ENCODE measurements around the gene PCK1.

PCK1 gene

DNA sequence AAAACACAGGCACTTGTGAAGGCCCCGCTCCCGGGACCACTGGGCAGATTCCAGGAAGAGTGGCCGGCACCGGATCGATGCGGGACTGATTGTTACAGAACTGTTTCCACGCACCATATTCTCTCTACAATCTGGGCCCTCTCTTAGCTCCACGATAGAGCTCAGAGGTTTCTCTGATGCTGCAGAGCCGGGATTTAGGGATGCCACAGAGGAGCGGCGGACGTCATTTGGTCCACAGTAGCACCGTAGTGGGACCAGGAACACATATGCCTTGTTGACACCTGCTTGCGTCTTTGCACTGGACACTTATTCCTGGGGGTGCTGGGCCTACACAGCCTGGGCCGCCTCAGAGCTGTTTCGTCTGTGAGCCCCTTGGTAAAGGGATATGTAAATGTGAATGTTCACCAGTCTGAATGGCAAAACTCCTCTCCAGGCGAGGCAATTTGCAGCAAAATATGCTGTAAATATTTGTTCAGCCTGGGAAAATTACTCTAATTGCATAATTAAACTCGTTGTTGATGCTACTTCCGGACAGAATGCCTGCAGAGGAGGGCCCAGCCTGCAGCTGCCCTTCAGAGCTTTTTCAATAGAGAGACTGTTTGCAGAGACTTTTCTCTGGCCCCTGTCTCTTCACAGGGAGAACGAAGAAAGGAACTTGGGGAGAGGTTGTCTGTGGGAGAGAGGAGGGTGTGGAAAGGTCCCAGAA lies 9.4 kb downstream of the PCK1 start:
- H3K4me1 ChIP-seq (ENCODE audit: control insufficient read depth, insufficient read depth, low read length, poor library complexity, severe bottlenecking) = no peaks in the 10 kb centered on the region
- no peak overlapping the region for H3K4me3 ChIP-seq (ENCODE audit: extremely low read depth, insufficient read depth, low read length, poor library complexity, severe bottlenecking)
- H3K27ac ChIP-seq (ENCODE audit: low read depth, low read length, severe bottlenecking) = no peak overlapping the region
- H3K9me3 ChIP-seq (ENCODE audit: control insufficient read depth, low read length) = no peaks in the 10 kb centered on the region
- 79 to 85% methylated on average over 18 to 19 of the region's 20 CpGs for WGBS, 2 experiments (ENCODE audit: insufficient coverage in 2 of 2)
- no peaks in the 10 kb centered on the region for H3K36me3 ChIP-seq (ENCODE audit: control insufficient read depth, insufficient read depth, low read length)

DNA sequence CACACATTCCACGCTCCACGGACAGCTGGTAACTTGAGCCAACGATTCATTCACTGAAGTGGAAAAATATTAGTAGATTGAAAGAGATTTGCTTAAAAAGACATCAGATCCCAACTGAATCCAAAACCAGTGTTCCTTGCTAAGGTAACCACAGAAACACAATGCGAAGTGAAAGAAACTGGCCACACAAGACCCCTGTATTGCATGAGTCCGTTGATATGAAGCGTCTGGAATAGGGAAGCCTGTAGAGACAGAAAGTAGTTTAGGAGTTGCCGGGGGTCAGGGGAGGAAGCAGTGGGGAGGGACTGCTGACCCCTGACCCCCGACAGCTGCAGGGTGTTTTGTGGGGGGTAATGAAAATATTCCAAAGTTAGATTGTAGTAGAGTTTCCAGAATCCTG lies 10.0 kb downstream of the PCK1 start:
- WGBS, 2 experiments (ENCODE audit: insufficient coverage in 2 of 2) = 94 to 96% methylated on average over 5 of the region's 8 CpGs

DNA sequence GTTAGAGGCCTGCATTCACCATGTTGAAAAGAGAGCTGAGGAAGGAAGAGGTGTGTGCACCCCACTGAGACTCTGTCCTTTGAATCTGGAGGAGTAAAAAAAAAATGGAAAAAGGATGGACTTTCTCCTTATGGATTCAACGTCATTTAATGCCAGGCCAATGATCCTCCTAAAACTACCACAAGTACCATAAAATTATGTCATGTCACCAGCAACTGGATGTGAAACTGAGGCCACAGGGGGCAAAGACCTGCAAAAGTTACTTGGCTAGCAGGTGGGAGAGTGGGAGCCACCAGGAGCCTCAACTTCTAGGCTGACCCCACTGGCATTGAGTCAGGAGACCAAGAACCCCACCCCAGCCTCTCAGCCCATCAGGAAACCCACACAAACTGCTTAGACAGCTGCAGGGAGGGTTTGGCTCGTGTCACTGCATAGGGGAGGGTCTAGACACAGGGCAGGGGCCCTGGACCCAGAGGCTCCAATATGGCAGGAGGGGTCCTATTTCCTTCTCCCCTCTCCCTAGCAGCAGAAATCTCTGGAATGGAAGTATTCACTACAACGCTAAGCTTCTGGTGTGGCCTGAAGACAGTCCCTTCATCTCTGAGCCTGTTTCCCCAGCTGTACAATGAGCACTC lies 11.0 kb downstream of the PCK1 start:
- Histone ChIP-seq H3K4me3 (ENCODE audit: extremely low read depth, insufficient read depth, low read length, poor library complexity, severe bottlenecking) (no peak overlapping the region), H3K9me3 (ENCODE audit: control insufficient read depth, low read length) (no peaks in the 10 kb centered on the region), H3K4me1 (ENCODE audit: control insufficient read depth, insufficient read depth, low read length, poor library complexity, severe bottlenecking) (no peaks in the 10 kb centered on the region), H3K27ac (ENCODE audit: low read depth, low read length, severe bottlenecking) (no peak overlapping the region), H3K36me3 (ENCODE audit: control insufficient read depth, insufficient read depth, low read length) (no peaks in the 10 kb centered on the region)
- 86 to 96% methylated on average over 2 of the region's 3 CpGs for whole genome bisulfite sequencing, 2 experiments (ENCODE audit: insufficient coverage in 2 of 2)

More for the DNA sequence above, 10.0 kb downstream of the PCK1 start:
- Histone ChIP-seq H3K9me3 (ENCODE audit: control insufficient read depth, low read length) (no peaks in the 10 kb centered on the region), H3K27ac (ENCODE audit: low read depth, low read length, severe bottlenecking) (no peak overlapping the region), H3K4me1 (ENCODE audit: control insufficient read depth, insufficient read depth, low read length, poor library complexity, severe bottlenecking) (no peaks in the 10 kb centered on the region), H3K36me3 (ENCODE audit: control insufficient read depth, insufficient read depth, low read length) (no peaks in the 10 kb centered on the region), H3K4me3 (ENCODE audit: extremely low read depth, insufficient read depth, low read length, poor library complexity, severe bottlenecking) (no peak overlapping the region)

DNA sequence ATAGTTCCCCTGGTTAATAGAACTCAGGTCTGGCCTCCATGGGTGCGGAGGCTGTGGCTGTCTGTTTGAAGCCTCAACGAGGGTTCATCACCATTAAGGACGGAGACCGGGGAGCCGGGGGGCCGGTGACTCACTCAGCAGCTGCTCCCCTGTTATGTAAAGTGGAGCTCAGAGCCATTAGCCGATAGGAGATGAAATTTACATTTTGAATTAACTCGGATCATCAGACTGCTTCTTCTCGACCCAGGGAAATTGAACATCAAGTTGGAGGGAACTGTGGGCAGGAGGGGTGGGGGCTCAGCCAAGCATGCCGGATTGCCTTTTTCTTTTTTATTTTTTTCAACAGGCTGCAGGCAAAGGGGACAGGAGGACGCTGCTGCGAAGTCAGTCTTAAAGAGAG lies 12.3 kb downstream of the PCK1 start:
- Histone ChIP-seq H3K27ac (ENCODE audit: low read depth, low read length, severe bottlenecking) (no peak overlapping the region), H3K9me3 (ENCODE audit: control insufficient read depth, low read length) (no peaks in the 10 kb centered on the region), H3K4me3 (ENCODE audit: extremely low read depth, insufficient read depth, low read length, poor library complexity, severe bottlenecking) (no peak overlapping the region), H3K4me1 (ENCODE audit: control insufficient read depth, insufficient read depth, low read length, poor library complexity, severe bottlenecking) (no peaks in the 10 kb centered on the region), H3K36me3 (ENCODE audit: control insufficient read depth, insufficient read depth, low read length) (no peaks in the 10 kb centered on the region)
- 44 to 54% methylated on average over 10 of the region's 12 CpGs for WGBS, 2 experiments (ENCODE audit: insufficient coverage in 2 of 2)

DNA sequence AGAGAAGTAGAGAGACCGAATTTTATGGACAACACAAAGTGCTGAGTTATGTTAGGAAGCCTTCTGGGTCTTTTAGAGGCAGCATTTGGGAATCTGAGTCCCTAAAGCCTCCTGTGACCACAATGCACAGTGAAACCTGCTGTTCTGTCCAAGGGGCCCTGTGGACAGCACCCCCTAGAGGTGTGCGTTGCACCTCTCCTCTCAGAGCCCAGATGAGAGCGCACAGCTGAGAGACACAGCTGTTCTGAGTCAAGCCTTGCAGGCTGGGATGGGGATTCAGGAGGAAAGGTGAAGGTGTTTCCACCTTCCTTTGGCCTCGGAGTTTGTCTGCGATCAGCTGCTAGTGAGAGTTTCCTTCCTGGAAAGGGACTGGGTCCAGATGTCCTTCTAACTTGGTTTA lies 13.0 kb downstream of the PCK1 start:
- no peaks in the 10 kb centered on the region for H3K9me3 ChIP-seq (ENCODE audit: control insufficient read depth, low read length)
- H3K27ac ChIP-seq (ENCODE audit: low read depth, low read length, severe bottlenecking) = no peak overlapping the region
- H3K4me3 ChIP-seq (ENCODE audit: extremely low read depth, insufficient read depth, low read length, poor library complexity, severe bottlenecking) = no peak overlapping the region
- no peaks in the 10 kb centered on the region for H3K36me3 ChIP-seq (ENCODE audit: control insufficient read depth, insufficient read depth, low read length)
- WGBS, 2 experiments (ENCODE audit: insufficient coverage in 2 of 2) = 79 to 89% methylated on average over 4 to 5 of the region's 5 CpGs
- H3K4me1 ChIP-seq (ENCODE audit: control insufficient read depth, insufficient read depth, low read length, poor library complexity, severe bottlenecking) = no peaks in the 10 kb centered on the region

DNA sequence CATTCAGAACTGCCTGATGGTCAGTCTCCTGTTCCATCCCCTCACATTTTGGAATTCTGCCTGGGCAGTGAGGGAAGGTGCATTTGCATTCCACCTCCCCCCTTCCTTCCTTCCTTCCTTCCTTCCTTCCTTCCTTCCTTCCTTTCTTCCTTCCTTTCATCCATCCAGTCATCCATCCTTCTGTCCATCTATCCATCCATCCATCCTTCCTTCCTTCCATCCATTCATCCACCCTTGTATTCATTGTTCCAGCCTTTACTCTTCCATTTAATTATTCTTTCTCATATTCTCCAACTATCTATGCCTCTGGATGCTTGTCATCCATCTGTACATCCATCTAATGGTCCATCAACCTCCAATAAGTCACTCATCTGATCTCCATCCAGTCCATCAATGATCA lies 14.0 kb downstream of the PCK1 start:
- H3K36me3 ChIP-seq (ENCODE audit: control insufficient read depth, insufficient read depth, low read length) = no peaks in the 10 kb centered on the region
- no peak overlapping the region for H3K27ac ChIP-seq (ENCODE audit: low read depth, low read length, severe bottlenecking)
- no peaks in the 10 kb centered on the region for H3K9me3 ChIP-seq (ENCODE audit: control insufficient read depth, low read length)
- H3K4me1 ChIP-seq (ENCODE audit: control insufficient read depth, insufficient read depth, low read length, poor library complexity, severe bottlenecking) = no peaks in the 10 kb centered on the region
- H3K4me3 ChIP-seq (ENCODE audit: extremely low read depth, insufficient read depth, low read length, poor library complexity, severe bottlenecking) = no peak overlapping the region

DNA sequence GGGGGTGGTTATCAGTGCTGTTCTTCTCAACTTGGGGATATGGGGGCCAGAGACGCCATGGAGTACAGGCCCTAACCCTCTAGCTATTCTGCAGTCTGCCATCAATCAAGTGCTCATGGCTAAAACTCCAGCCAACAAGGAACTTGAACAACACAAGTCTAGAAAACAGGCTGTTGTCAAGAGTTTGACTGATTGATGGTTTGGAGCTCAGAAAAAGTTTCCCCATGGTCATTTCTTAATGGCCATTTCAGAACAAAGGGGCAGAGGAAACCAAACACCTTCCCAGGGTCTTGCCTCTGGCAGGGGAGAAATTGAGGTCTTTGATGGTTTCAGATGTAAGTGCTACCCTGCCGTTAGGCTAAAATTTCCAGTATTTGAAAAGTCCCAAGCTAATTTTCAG lies 15.1 kb downstream of the PCK1 start:
- Histone ChIP-seq H3K36me3 (ENCODE audit: control insufficient read depth, insufficient read depth, low read length) (no peaks in the 10 kb centered on the region), H3K27ac (ENCODE audit: low read depth, low read length, severe bottlenecking) (no peak overlapping the region), H3K9me3 (ENCODE audit: control insufficient read depth, low read length) (no peaks in the 10 kb centered on the region), H3K4me1 (ENCODE audit: control insufficient read depth, insufficient read depth, low read length, poor library complexity, severe bottlenecking) (no peaks in the 10 kb centered on the region), H3K4me3 (ENCODE audit: extremely low read depth, insufficient read depth, low read length, poor library complexity, severe bottlenecking) (no peak overlapping the region)
- WGBS, 2 experiments (ENCODE audit: insufficient coverage in 2 of 2) = 56 to 71% methylated on average over 1 of the region's 2 CpGs

DNA sequence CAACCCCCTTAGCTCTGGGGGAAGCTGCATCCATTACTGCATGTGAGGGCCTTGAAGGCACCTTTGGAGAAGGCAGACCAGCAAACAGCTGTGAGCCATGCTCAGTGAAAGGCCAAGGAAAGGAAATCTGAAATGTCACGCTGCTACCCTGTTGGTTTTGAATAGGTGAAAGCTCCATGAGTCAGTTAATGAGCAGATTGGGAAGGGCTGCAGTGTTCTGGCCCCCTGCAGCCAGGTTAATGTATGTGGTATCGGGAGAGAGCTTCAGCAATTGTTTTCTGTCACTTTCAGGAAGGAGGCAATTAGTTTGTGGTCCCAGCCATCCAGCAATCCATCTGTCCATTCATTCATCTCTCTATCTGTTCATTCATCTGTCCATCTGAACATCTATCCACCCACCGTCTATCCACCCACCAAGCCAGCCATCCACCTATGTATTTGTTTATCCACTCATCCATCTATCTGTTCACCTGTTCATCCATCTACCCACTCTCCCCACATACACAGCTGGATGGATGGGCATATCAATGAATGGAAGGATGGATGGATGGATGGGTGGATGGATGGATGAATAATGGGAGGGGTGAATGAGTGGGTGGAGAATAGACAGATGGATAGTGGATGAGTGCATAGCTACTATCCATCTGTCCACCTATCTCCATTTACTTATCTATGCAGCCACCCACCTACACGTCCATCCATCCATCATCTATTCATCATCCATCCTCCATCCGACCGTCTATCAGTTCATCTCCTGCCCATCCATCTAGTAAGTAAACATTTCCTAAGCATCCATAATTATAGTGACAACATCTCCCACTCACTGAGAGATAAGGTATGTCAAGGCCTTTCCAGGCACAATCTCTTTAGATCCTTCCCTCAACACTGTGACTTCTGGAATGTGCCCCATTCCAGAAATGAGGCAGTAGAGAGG lies 16.0 kb downstream of the PCK1 start:
- no peak overlapping the region for H3K4me3 ChIP-seq (ENCODE audit: extremely low read depth, insufficient read depth, low read length, poor library complexity, severe bottlenecking)
- H3K9me3 ChIP-seq (ENCODE audit: control insufficient read depth, low read length) = no peaks in the 10 kb centered on the region
- H3K27ac ChIP-seq (ENCODE audit: low read depth, low read length, severe bottlenecking) = no peak overlapping the region
- H3K36me3 ChIP-seq (ENCODE audit: control insufficient read depth, insufficient read depth, low read length) = no peaks in the 10 kb centered on the region
- 84 to 93% methylated on average over 4 of the region's 6 CpGs for WGBS, 2 experiments (ENCODE audit: insufficient coverage in 2 of 2)
- peaks cover 3% of the 10 kb centered on the region for H3K4me1 ChIP-seq (ENCODE audit: control insufficient read depth, insufficient read depth, low read length, poor library complexity, severe bottlenecking)

DNA sequence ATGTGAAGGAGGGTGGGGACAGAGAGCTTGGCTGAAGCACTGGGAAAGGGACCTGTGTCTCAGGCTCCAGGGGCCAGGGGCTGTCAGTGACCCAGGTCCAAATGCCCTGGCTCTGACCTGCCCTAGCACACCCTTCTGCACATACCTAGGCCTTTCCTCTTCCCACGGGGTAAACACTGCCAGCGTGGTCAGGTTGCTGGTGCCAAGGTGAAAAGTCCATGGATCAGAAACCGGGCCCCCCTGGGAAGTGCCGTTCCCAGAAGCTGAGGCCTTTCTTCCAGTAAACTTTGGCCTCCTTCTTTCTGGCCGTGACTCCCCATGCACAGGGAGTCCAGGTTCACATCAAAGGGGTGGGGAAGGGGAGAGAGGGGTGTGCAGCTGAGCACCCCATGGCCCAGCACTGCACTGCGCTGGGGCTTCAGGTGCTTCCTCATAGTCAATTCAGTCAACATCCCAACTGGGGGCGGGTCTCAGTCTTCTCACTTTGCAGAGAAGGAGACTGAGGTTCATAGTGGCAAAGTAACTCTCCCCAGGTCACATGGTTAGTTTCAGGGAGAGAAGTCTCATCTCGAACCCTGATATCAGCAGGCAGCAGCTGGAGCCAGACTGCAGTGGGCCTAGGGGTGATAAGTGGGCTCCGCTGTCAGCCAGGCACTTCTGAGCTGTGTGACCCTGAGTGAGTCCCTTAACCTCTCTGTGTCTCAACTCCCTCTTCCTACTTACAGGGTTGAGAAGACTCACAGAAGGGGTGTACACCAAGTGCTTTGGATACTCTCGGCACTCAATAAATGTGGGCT lies 17.0 kb downstream of the PCK1 start:
- H3K4me3 ChIP-seq (ENCODE audit: extremely low read depth, insufficient read depth, low read length, poor library complexity, severe bottlenecking) = no peak overlapping the region
- H3K9me3 ChIP-seq (ENCODE audit: control insufficient read depth, low read length) = no peaks in the 10 kb centered on the region
- H3K27ac ChIP-seq (ENCODE audit: low read depth, low read length, severe bottlenecking) = no peak overlapping the region
- WGBS, 2 experiments (ENCODE audit: insufficient coverage in 2 of 2) = 89 to 93% methylated on average over 8 of the region's 10 CpGs
- peaks cover 13% of the 10 kb centered on the region for H3K4me1 ChIP-seq (ENCODE audit: control insufficient read depth, insufficient read depth, low read length, poor library complexity, severe bottlenecking)
- no peaks in the 10 kb centered on the region for H3K36me3 ChIP-seq (ENCODE audit: control insufficient read depth, insufficient read depth, low read length)

DNA sequence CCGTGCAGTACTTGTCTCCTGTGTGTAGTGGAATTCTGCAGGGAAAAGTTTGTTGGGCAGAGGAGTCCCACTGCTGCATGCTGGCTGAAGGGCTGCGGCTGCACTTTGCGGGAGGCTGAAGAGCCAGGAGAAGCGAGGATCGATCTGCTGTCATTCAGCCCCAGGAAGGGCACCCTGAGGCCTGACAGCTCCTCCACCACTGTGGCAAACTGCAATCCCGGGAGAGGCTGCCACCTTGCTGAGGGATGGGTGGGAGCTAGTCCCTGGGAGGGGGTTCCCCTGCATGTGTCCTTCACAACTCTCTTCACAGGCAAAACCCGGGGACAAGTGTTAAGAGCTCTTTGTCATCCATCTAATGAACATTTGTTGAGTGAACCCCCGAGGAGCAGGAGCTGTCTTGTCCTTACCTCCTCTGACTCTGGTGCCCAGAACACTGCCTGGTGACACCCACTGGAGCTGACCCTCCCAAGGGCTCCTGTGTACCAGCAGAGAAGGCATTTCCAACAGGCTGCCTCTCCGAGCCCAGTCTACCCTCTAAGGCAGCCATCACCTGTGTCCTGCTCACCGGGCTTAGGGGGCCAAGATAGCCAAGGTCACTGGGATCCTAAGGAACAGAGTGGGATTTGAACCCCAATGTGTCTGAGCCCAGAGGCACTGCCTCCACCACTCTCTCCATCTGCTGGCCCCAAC lies 17.7 kb downstream of the PCK1 start:
- Histone ChIP-seq H3K9me3 (ENCODE audit: control insufficient read depth, low read length) (no peaks in the 10 kb centered on the region), H3K4me1 (ENCODE audit: control insufficient read depth, insufficient read depth, low read length, poor library complexity, severe bottlenecking) (peaks cover 13% of the 10 kb centered on the region), H3K4me3 (ENCODE audit: extremely low read depth, insufficient read depth, low read length, poor library complexity, severe bottlenecking) (no peak overlapping the region), H3K36me3 (ENCODE audit: control insufficient read depth, insufficient read depth, low read length) (no peaks in the 10 kb centered on the region), H3K27ac (ENCODE audit: low read depth, low read length, severe bottlenecking) (no peak overlapping the region)
- WGBS, 2 experiments (ENCODE audit: insufficient coverage in 2 of 2) = 82 to 91% methylated on average over 6 to 9 of the region's 10 CpGs

Measured in mesodermal cell (in vitro differentiated cells).